Measurements from ENCODE around the gene JAG2. TPM values are rescaled to one million over a fixed set of nuclear protein-coding genes. Genes with fewer than 3 reads are reported as not detected.

The JAG2 gene
- polyA plus RNA-seq, 3 donors, result 8.7 to 11.4 (median 10.2) TPM

GRCh38 chr14:105092171-105093037, 76.2 kb downstream of the JAG2 start:
- DNase-seq, result no peak

GRCh38 chr14:105091517-105092170, 76.9 kb downstream of the JAG2 start:
- DNase-seq, result no peak

- DNase-seq, result no peak
These were observed 77.5 kb downstream of the JAG2 start for GRCh38 chr14:105091054-105091516.

Other genes starting within 250 kb of the JAG2 start
- gene PLD4, start 243.9 kb downstream of the JAG2 start, polyA plus RNA-seq (ENCODE audit: insufficient read length in 3 of 3), result 1 to 10 TPM; 2.8 to 4.7 (median 4.1) TPM
- 1 to 10 TPM; 1.8 to 2.6 (median 2.2) TPM for gene AHNAK2, start 190.4 kb downstream of the JAG2 start, polyA plus RNA-seq (ENCODE audit: insufficient read length in 3 of 3)
- gene CLBA1, start 183.0 kb downstream of the JAG2 start, polyA plus RNA-seq (ENCODE audit: insufficient read length in 3 of 3), result 10 to 100 TPM; 19.6 to 28.3 (median 27.0) TPM
- 10 to 100 TPM; 18.7 to 24.8 (median 23.3) TPM for gene CDCA4, start 147.7 kb downstream of the JAG2 start, polyA plus RNA-seq (ENCODE audit: insufficient read length in 3 of 3)
- gene GPR132, start 103.3 kb downstream of the JAG2 start, polyA plus RNA-seq (ENCODE audit: insufficient read length in 3 of 3), result 1 to 10 TPM in 1 of 3 donors, under 1 TPM in 2; 0.35 to 1.1 (median 0.71) TPM
- 10 to 100 TPM; 36.6 to 44.0 (median 38.1) TPM for gene NUDT14, start 12.5 kb upstream of the JAG2 start, polyA plus RNA-seq (ENCODE audit: insufficient read length in 3 of 3)
- 10 to 100 TPM; 32.6 to 43.4 (median 42.7) TPM for gene BTBD6, start 79.8 kb upstream of the JAG2 start, polyA plus RNA-seq (ENCODE audit: insufficient read length in 3 of 3)
- 10 to 100 TPM; 32.8 to 37.3 (median 33.3) TPM for gene BRF1, start 132.2 kb upstream of the JAG2 start, polyA plus RNA-seq (ENCODE audit: insufficient read length in 3 of 3)
- gene PACS2, start 146.0 kb upstream of the JAG2 start, polyA plus RNA-seq (ENCODE audit: insufficient read length in 3 of 3), result 10 to 100 TPM; 76.2 to 89.4 (median 84.1) TPM
- 1 to 10 TPM; 1.4 to 3.6 (median 2.6) TPM for gene TEX22, start 229.8 kb upstream of the JAG2 start, polyA plus RNA-seq (ENCODE audit: insufficient read length in 3 of 3)

Data from renal pelvis (tissue), 4 donors.